T47D (cell line): ENCODE results near the gene PRKCI.
"Not testable (repeated sequence)": the region's sequence is repeated elsewhere in the genome, so short reads cannot be mapped to it uniquely, and the experiment has no call there.

ENCODE experiments used
- DNase-seq, 2 experiments: peaks; one replicate each; pipeline versions ENCODE4 v3.0.0 to v3.0.0-alpha.2; 2011 to 2012; ENCODE audit warnings: low read depth in 1 of 2, low spot score in 1 of 2
- JUND ChIP-seq: IDR thresholded peaks from 2 replicates; pipeline ENCODE4 v1.6.1; 2012; ENCODE audit warnings: low read depth
- in situ Hi-C: cut with HindIII; loops from 2 replicates; pipeline ENCODE4 v1.10.0; 2016; ENCODE audit warnings: low sequenced_read_pairs, low pct_unique_long_range_greater_than_20kb

PRKCI gene

GRCh38 chr3:170321321-170322034 is 99.3 kb downstream of the PRKCI start:
- in situ Hi-C loops = no loop called here
- DNase-seq = peak; percentile 51 to 81
- no peak for TF ChIP-seq JUND

DNA sequence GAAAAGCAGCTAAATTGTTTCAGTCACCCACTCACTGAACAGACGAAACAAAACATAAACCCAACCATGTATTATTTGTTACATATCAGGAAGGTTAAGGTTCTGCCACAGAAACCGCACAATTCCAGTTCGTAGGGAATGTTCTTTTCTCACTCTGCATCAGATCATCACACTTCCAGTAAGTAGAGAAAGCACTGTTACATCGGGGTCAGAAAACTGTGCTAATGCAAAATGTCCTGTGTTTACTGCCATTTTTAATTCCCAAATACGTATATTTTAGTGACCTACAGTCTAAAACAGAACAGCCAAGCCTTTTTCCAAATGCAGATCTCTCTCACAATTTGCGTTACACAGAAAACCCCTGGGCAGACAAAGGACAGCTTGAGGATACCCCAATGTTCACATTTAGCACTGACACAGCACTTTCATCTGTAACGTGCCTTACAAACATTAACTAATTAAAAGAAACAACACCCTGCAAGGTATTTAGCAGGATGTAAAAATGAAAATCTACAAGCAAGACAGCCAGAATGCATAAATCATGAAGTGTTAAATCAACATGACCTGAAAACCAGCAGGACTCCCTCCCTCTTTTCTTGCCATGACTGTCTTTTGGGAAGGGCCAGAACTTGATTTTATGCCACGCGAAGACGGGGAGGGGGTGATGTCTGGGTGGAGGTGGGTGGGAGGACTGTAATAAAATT is 100.5 kb downstream of the PRKCI start:
- TF ChIP-seq JUND = no peak
- in situ Hi-C loops = no loop called here
- peak in 1 of 2 experiments; percentile 18 for DNase-seq

- DNase-seq = no peak
- TF ChIP-seq JUND = no peak
- in situ Hi-C loops = no loop called here
These were observed 101.1 kb downstream of the PRKCI start for GRCh38 chr3:170323331-170323730.

GRCh38 chr3:170324962-170325361 is 102.7 kb downstream of the PRKCI start:
- TF ChIP-seq JUND = no peak
- no peak for DNase-seq
- in situ Hi-C loops = no loop called here

GRCh38 chr3:170327040-170327808 is 105.0 kb downstream of the PRKCI start:
- no peak for TF ChIP-seq JUND
- in situ Hi-C loops = no loop called here
- no peak for DNase-seq

DNA sequence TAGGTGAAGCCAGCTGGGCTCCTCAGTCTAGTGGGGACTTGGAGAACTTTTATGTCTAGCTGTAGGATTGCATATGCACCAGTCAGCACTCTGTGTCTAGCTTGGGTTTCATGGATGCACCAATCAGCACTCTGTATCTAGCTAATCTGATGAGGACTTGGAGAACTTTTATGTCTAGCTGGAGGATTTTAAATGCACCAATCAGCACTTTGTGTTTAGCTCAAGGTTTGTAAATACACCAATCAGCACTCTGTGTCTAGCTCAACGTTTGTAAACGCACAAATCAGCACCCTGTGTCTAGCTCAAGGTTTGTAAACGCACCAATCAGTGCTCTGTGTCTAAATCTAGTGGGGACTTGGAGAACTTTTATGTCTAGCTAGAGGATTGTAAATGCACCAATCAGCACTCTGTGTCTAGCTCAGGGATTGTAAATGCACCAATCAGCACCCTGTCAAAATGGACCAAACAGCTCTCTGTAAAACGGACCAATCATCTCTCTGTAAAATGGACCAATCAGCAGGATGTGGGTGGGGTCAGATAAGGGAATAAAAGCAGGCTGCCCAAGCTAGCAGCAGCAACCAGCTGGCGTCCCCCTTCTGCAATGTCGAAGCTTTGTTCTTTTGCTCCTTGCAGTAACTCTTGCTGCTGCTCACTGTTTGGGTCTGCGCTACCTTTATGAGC is 105.8 kb downstream of the PRKCI start:
- DNase-seq, in situ Hi-C loops: not testable (repeated sequence)

DNA sequence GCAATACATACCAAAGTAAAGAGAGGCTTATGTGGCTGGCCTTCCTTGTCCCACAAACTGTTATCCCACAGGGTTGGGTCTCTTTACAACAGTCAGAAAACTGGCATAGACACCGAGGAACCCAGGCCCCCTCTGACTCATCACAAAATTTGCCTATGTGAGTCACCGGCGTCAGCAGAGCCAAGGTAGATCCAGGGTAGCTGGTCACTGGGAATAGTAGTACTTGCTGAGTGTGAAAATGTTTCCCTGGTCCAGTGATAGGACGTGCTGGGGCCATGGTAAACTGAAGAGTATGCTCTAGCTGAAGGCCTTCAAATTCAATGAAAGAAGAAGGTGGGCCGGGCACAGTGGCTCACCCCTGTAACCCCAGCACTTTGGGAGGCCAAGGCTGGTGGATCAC is 108.1 kb downstream of the PRKCI start:
- in situ Hi-C loops = no loop called here
- DNase-seq = no peak
- no peak for TF ChIP-seq JUND

GRCh38 chr3:170331143-170331542 is 108.9 kb downstream of the PRKCI start:
- no peak for DNase-seq
- no peak for TF ChIP-seq JUND
- in situ Hi-C loops = no loop called here

DNA sequence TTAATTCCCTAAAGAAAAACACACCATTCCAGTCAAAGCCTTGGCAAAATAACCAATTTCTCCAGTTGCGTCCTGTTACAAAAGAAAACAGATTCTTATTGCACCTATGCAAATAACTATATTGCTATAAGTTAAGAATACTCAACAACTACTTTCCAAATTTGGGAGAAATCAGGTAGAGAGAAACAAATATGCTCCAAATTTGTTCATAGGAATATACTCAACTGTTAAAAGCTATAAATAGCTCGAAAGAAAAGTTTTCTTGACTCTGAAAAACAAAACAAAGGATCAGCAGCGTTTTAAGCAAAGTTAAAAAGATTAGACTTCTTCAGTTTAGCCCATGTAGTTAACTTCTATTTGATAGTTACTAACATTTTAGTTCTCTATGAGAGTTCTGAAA is 115.2 kb downstream of the PRKCI start:
- in situ Hi-C loops = no loop called here
- no peak for DNase-seq
- no peak for TF ChIP-seq JUND

- no peak for DNase-seq
- no peak for TF ChIP-seq JUND
- in situ Hi-C loops = no loop called here
These were observed 116.6 kb downstream of the PRKCI start for GRCh38 chr3:170338690-170339340.

GRCh38 chr3:170342273-170342672 is 120.0 kb downstream of the PRKCI start:
- DNase-seq, in situ Hi-C loops: not testable (repeated sequence)

GRCh38 chr3:170343859-170344258 is 121.6 kb downstream of the PRKCI start:
- in situ Hi-C loops, DNase-seq: not testable (repeated sequence)
